Glomerular visceral epithelial cell (primary cell): ENCODE measurements around the gene ARL5A.

Experiments
- DNase-seq: peaks from one replicate; pipeline ENCODE4 v3.0.0-alpha.2; 2016; ENCODE audit errors: extremely low spot score

ARL5A gene

DNA sequence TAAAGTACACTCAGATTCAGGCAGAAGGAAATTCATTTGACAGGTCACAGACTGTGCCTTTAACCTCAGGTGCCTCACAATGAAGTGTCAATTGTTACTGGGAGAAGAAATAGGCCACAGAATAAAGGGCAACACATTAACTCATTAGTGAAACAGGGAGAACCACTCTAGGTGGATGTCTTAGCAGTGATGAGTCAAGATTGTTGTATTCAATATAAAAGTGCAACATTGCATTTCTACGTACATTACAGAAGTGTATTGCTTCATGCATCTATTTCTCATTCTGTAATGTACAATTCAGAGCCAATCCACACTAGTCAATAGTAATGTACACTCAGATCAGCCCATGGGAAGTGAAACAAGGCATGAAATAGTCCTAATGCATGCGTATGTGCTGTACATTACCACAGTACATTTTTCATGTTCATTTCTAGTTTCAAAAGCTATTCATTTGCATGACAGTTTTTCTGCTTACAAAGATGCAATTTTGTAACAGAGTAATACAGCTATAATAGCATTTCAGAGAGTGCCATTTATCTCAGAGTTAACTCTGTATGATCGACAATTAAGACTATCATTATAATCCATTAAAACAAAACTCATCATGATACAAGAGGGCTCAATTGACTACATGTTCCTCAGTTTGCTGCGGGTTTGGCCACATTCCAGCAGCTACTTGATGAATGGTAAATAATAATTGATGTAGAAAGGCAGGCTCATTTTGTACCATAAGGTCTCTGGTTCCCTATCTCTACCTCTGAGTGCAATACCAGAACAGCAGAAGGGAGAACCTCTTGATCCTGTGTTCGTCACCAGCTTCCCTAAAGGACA, 12.2 kb upstream of the ARL5A start:
- no peak for DNase-seq

DNA sequence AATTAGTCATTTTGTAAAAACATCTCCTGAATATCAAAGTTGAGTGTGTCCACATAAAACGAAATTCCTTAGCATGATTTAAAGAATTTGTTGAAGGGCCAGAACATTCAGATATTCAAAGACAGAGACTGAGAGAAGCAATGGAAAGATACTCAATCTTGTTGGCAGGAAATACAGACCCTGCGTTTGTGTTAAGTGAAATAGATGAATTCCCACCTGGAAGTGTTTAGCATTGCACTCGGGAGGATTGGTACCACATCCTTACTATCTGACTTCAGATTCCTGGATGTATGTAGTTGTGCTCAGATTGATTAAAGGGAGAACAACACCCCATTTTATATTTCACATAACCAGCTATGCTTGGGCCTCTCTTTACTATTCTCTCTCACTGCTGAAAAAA, 9.7 kb upstream of the ARL5A start:
- DNase-seq: no peak

DNA sequence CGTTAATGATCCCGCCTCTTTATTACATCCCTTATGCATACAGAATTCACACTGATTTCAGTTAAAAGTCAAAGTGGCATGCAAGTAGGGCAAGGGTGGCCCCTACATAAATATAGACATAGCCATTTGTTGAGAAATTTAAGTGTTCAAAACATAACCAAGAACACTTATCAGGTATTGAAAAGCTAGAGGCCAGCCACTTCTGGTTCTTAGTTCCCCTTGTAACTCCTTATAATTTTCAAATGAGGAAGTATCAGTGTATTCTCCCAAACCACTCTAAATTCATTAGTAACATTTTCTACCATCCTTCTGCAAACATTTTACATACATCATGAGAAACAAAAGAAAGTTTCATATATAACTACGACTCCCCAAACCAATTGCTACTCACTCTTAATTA, 5.8 kb upstream of the ARL5A start:
- no peak for DNase-seq

DNA sequence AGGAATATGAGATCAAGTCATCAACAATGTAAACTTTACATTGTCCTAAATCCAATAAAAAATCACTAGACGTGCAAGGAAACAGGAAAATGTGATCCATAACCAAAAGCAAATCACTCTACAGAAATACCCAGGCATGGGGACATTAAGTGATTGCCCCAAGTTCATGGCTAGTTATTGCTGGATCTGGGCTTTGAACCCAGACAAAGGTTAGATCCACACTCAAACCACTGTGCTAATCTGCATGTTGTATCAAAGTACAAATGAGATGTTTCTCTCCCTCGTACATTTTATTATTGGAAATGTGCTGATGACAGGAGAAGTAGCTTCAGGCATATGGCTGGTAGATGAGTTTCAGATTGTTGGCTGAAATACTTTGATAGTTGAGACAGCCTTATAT, 2.7 kb upstream of the ARL5A start:
- DNase-seq: no peak

- DNase-seq: no peak
These were observed 686 bp upstream of the ARL5A start for GRCh38 chr2:151828890-151829324.

GRCh38 chr2:151827564-151828142, 568 bp downstream of the ARL5A start:
- peak; percentile 45 for DNase-seq

DNA sequence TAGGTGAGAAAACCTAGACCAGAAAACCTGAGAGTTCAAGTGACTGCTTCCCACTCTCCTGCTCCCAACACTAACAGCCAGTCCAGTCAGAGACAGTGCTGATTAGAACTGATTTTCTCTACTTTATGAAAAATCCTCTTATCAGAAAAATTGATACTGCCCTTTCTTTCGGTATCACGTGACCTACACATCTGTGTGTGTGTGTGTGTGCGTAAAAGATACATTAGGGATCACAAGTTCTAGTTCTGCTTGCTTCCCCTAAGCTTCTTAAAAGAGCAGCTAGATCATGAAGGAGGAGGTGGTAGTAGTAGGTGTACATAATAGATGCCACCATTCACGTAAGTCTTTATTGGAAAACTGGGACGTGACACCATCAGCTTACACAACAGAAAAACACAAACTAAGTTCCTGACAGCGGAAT, 1.5 kb downstream of the ARL5A start:
- DNase-seq: peak; percentile 16

- DNase-seq: no peak
These were observed 3.3 kb downstream of the ARL5A start for GRCh38 chr2:151824886-151825285.

DNA sequence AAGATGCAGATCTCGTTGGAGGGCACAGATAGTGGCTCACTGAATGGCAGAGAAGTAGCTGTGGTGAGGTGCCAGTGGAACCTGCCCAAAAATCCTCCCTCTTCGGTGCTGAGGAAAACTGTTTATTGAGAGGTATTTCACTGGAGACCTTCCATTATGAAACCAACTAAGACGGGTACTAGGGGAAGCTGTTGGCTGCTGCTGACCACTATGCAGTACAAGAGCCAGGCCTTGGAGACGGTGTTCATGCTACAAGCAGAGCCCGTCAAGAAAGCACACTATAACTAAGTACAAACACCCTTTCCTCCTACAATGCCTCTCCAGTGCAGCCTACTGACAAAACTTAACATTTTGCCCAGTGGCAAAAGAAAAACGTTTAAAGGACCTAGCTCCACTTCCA, 4.6 kb downstream of the ARL5A start:
- no peak for DNase-seq

- no peak for DNase-seq
These were observed 8.3 kb downstream of the ARL5A start for GRCh38 chr2:151819920-151820319.

- no peak for DNase-seq
These were observed 10.3 kb downstream of the ARL5A start for GRCh38 chr2:151817929-151818328.

- DNase-seq: no peak
These were observed 11.4 kb downstream of the ARL5A start for GRCh38 chr2:151816843-151817242.

GRCh38 chr2:151815821-151816489, 12.3 kb downstream of the ARL5A start:
- DNase-seq: no peak

GRCh38 chr2:151810489-151810888, 17.7 kb downstream of the ARL5A start:
- DNase-seq: no peak

- no peak for DNase-seq
These were observed 19.2 kb downstream of the ARL5A start for GRCh38 chr2:151809073-151809383.

DNA sequence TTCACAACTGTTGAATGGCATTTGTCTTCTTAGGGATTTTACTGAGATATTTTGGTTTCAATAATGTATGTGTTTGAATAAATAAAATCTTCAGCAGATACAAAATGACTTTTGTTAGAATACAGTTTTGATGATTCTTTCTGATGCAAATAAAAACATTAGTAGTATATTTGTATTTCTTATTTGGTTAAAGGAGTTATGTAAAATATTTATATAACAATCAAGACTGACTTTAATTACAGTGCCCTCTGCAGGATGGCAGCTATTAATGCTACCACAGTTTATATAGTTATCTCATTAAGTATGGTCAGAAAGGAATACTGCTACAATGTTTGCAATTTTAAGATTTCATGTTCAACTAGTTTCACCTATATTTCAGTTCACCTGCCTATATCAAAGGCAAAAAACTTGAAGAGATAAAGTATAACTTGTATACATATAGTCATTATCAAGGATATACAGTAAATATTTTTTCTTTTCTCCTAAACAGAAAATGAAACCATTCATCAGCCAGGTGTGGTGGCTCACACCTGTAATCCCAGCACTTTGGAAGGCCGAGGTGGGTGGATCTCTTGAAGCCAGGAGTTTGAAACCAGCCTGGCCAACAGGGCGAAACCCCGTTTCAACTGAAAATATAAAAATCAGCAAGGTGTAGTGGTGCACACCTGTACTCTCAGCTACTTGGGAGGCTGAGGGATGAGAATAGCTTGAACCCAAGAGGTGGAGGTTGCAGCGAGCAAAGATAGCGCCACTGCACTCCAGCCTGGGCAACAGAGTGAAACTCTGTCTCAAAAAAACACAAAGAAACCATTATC, 19.8 kb downstream of the ARL5A start:
- peak; percentile 22 for DNase-seq

GRCh38 chr2:151805961-151806360, 22.3 kb downstream of the ARL5A start:
- DNase-seq: no peak

- no peak for DNase-seq
These were observed 22.9 kb downstream of the ARL5A start for GRCh38 chr2:151805343-151805742.

DNA sequence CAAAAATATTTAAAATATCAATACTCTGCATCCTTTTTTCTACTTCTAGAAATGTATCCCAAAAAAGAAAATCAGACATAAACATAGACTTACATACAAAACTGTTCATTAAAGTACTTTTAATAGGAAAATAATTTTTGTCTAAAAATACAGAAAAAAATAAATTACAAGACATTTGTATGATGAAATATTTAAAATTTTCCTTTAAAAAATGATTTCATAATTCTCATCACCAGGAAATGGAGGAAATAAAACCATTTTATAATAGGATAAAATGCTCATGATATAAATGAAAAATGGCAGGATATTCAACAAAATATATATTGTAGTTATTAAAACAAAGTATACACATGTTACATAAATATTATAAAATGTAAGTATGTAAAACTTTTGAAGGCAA, 24.4 kb downstream of the ARL5A start:
- DNase-seq: no peak

- no peak for DNase-seq
These were observed 25.9 kb downstream of the ARL5A start for GRCh38 chr2:151802315-151802714.

DNA sequence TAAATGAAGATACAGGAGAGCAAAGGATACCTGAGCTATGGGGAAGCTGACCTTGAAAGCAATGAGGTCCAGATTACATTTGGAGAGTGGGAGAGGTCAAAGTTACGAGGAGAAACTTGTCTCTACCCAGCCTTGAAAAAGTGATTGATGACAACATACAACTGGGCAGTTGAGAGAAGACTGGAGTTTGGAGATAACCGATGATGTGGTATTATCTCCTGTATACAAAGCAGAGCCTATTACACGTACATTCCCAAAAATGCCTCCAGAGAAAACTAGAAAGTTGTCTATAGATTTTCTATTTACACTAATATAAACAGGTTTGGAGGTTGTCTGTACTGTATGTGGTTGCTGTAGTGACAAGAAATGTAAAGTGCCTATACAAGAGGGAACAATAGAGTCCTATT, 28.3 kb downstream of the ARL5A start:
- DNase-seq: no peak

DNA sequence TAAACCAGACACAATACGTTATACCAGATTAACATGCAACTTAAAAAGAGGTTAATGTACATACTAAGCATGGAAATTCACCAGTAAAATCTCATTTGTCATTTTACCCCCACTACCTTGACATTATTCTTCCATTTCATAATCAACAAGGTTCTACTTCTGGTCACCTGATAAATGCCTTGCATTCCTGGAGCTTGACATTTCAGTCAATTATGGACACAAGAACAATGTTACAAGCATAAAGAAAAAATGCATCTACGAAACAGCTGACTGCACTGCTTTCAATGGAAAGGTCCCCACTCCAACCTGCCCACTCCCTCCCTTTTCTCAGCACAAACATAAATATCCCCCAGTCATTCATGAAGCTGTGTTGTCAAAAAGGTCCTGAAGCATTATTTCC, 31.4 kb downstream of the ARL5A start:
- DNase-seq: peak; percentile 24
